Neuronal stem cell (in vitro differentiated cells): ENCODE results near the gene GAS7.

Source experiments
- DNase-seq: peaks from one replicate; pipeline ENCODE4 v3.0.0-alpha.2; 2013; ENCODE audit warnings: low spot score
- H2AFZ ChIP-seq: one replicate; pipeline ENCODE4 v1.6.1; 2013; ENCODE audit warnings: mild to moderate bottlenecking, low read length, inconsistent platforms
- H2AK5ac ChIP-seq: 2 replicates; pipeline ENCODE4 v1.6.1; 2013; ENCODE audit warnings: low read depth, mild to moderate bottlenecking, inconsistent platforms, low read length, moderate library complexity, mixed read lengths
- H2BK120ac ChIP-seq: 2 replicates; pipeline ENCODE4 v1.6.1; 2013; ENCODE audit warnings: low read depth, mild to moderate bottlenecking, inconsistent platforms, low read length, moderate library complexity, mixed read lengths
- H2BK12ac ChIP-seq: one replicate; pipeline ENCODE4 v1.6.1; 2013; ENCODE audit warnings: low read length, inconsistent platforms
- H2BK15ac ChIP-seq: 2 replicates; pipeline ENCODE4 v1.6.1; 2013; ENCODE audit warnings: mild to moderate bottlenecking, low read length, inconsistent platforms, mixed read lengths
- H2BK5ac ChIP-seq: one replicate; pipeline ENCODE4 v1.6.1; 2013; ENCODE audit warnings: inconsistent platforms, mild to moderate bottlenecking, low read length, moderate library complexity
- H3K14ac ChIP-seq: one replicate; pipeline ENCODE4 v1.6.1; 2013; ENCODE audit warnings: low read length, inconsistent platforms
- H3K18ac ChIP-seq: 2 replicates; pipeline ENCODE4 v1.6.1; 2013; ENCODE audit warnings: low read length, inconsistent platforms
- H3K23ac ChIP-seq: 2 replicates; pipeline ENCODE4 v1.6.1; 2013; ENCODE audit warnings: low read depth, mild to moderate bottlenecking, mixed read lengths, low read length, inconsistent platforms; ENCODE audit not compliant: poor library complexity
- H3K27ac ChIP-seq: replicated peaks from 3 replicates; pipeline ENCODE4 v1.5.1; 2013; ENCODE audit warnings: low read length, inconsistent platforms
- H3K27me3 ChIP-seq, 3 experiments: 2 replicates each; pipeline ENCODE4 v1.6.1; 2013; ENCODE audit warnings: low read length in 3 of 3, mild to moderate bottlenecking in 2 of 3, inconsistent platforms in 1 of 3, low read depth in 1 of 3, mixed read lengths in 1 of 3, moderate library complexity in 1 of 3; ENCODE audit not compliant: control insufficient read depth in 3 of 3, insufficient read depth in 3 of 3
- H3K36me3 ChIP-seq, 2 donors: replicated peaks in 1 of 2; 2 replicates each; pipeline ENCODE4 v1.6.1; 2013; ENCODE audit warnings: low read length in 2 of 2; ENCODE audit not compliant: control insufficient read depth in 2 of 2, insufficient read depth in 2 of 2
- H3K4ac ChIP-seq: 2 replicates; pipeline ENCODE4 v1.6.1; 2013; ENCODE audit warnings: inconsistent platforms, mild to moderate bottlenecking, low read length, moderate library complexity
- H3K4me1 ChIP-seq, 2 donors: 1 replicate in 1 of 2; 2 replicates in 1 of 2; pipeline ENCODE4 v1.6.1; 2013; ENCODE audit warnings: low read length in 2 of 2, low read depth in 1 of 2; ENCODE audit not compliant: control insufficient read depth in 2 of 2, insufficient read depth in 1 of 2
- H3K4me2 ChIP-seq: one replicate; pipeline ENCODE4 v1.6.1; 2013; ENCODE audit warnings: mild to moderate bottlenecking, low read length, inconsistent platforms; ENCODE audit not compliant: insufficient read depth, poor library complexity, severe bottlenecking
- H3K4me3 ChIP-seq, 2 donors: 2 replicates each; pipeline ENCODE4 v1.5.1; 2013; ENCODE audit warnings: low read length in 2 of 2, mild to moderate bottlenecking in 2 of 2, inconsistent platforms in 1 of 2, moderate library complexity in 1 of 2
- H3K79me1 ChIP-seq: one replicate; pipeline ENCODE4 v1.6.1; 2013; ENCODE audit warnings: low read depth, mild to moderate bottlenecking, inconsistent platforms, low read length, moderate library complexity
- H3K9ac ChIP-seq: one replicate; pipeline ENCODE4 v1.6.1; 2013; ENCODE audit warnings: mild to moderate bottlenecking, low read depth, low read length, inconsistent platforms; ENCODE audit not compliant: poor library complexity
- H3K9me3 ChIP-seq, 2 donors: replicated peaks in 1 of 2; 2 replicates each; pipeline versions ENCODE3 to v1.6.1; 2013; ENCODE audit warnings: low read length in 2 of 2, mild to moderate bottlenecking in 2 of 2, inconsistent platforms in 1 of 2, low read depth in 1 of 2, mixed read lengths in 1 of 2, moderate library complexity in 1 of 2; ENCODE audit not compliant: control insufficient read depth in 2 of 2, insufficient read depth in 1 of 2
- H4K8ac ChIP-seq: one replicate; pipeline ENCODE4 v1.6.1; 2013; ENCODE audit warnings: low read depth, mild to moderate bottlenecking, inconsistent platforms, low read length, moderate library complexity
- H4K91ac ChIP-seq: one replicate; pipeline ENCODE4 v1.6.1; 2013; ENCODE audit warnings: low read length, low read depth, mild to moderate bottlenecking, inconsistent platforms; ENCODE audit not compliant: poor library complexity
- WGBS, 2 donors: extraction: QIAGEN DNeasy Blood & Tissue Kit; methylation state at CpG; one replicate each; pipeline ENCODE4 v1.1.7; 2013; ENCODE audit warnings: missing lambda C conversion rate in 2 of 2, mixed read lengths in 1 of 2; ENCODE audit not compliant: insufficient read length in 2 of 2, insufficient replicate concordance in 1 of 2; ENCODE audit errors: extremely low coverage in 2 of 2; 5-methylcytosine and 5-hydroxymethylcytosine counted together

Gene GAS7

GRCh38 chr17:9862949-9863348 is 335.5 kb downstream of the GAS7 start:
- Histone ChIP-seq H2BK120ac (no peak overlapping the region), H3K4me3 (peak overlapping the region in 1 of 2 donors; percentile 5), H2BK15ac (no peak overlapping the region), H2AK5ac (no peak overlapping the region), H3K4ac (no peak overlapping the region), H3K27me3 (no peaks in the 10 kb centered on the region), H3K14ac (no peak overlapping the region), H4K8ac (no peak overlapping the region), H3K36me3 (no peaks in the 10 kb centered on the region), H3K27ac (no peak overlapping the region), H3K18ac (no peak overlapping the region), H3K4me2 (no peak overlapping the region), H3K9me3 (peaks cover 0 to 1% of the 10 kb centered on the region in 2 donors), H4K91ac (no peak overlapping the region), H2BK12ac (no peak overlapping the region), H2BK5ac (no peak overlapping the region), H3K23ac (no peak overlapping the region), H2AFZ (no peak overlapping the region), H3K79me1 (no peaks in the 10 kb centered on the region), H3K4me1 (no peaks in the 10 kb centered on the region), H3K9ac (no peak overlapping the region)
- WGBS, 2 donors: no CpG with 5 or more reads among the region's 4 CpGs
- DNase-seq: no peak

- no peak overlapping the region for H3K4me2 ChIP-seq
- H2BK120ac ChIP-seq: no peak overlapping the region
- H3K4me3 ChIP-seq: no peak overlapping the region
- no peak overlapping the region for H2BK12ac ChIP-seq
- no peak overlapping the region for H2BK5ac ChIP-seq
- no peak for DNase-seq
- no peak overlapping the region for H3K23ac ChIP-seq
- no peaks in the 10 kb centered on the region for H3K4me1 ChIP-seq
- no peaks in the 10 kb centered on the region for H3K36me3 ChIP-seq
- no CpG with 5 or more reads among the region's 1 CpG for WGBS, 2 donors
- H4K8ac ChIP-seq: no peak overlapping the region
- H3K9ac ChIP-seq: no peak overlapping the region
- H3K27ac ChIP-seq: no peak overlapping the region
- H3K79me1 ChIP-seq: no peaks in the 10 kb centered on the region
- H3K18ac ChIP-seq: no peak overlapping the region
- no peak overlapping the region for H4K91ac ChIP-seq
- no peak overlapping the region for H3K14ac ChIP-seq
- no peak overlapping the region for H3K4ac ChIP-seq
- no peak overlapping the region for H2BK15ac ChIP-seq
- no peak overlapping the region for H2AK5ac ChIP-seq
- no peak overlapping the region for H2AFZ ChIP-seq
- H3K9me3 ChIP-seq: peaks cover 0 to 5% of the 10 kb centered on the region in 2 donors
- H3K27me3 ChIP-seq: no peaks in the 10 kb centered on the region
Measured at GRCh38 chr17:9862220-9862619, 336.2 kb downstream of the GAS7 start.

- Histone ChIP-seq H4K91ac (no peak overlapping the region), H3K18ac (no peak overlapping the region), H3K4me1 (no peaks in the 10 kb centered on the region), H3K14ac (no peak overlapping the region), H4K8ac (no peak overlapping the region), H3K4ac (no peak overlapping the region), H2AFZ (no peak overlapping the region), H3K27me3 (no peaks in the 10 kb centered on the region), H3K9me3 (peaks cover 0 to 5% of the 10 kb centered on the region in 2 donors), H3K9ac (no peak overlapping the region), H2BK120ac (no peak overlapping the region), H2BK5ac (no peak overlapping the region), H3K36me3 (no peaks in the 10 kb centered on the region), H3K79me1 (no peaks in the 10 kb centered on the region), H2BK15ac (no peak overlapping the region), H3K4me2 (no peak overlapping the region), H3K4me3 (no peak overlapping the region), H2BK12ac (no peak overlapping the region), H3K27ac (no peak overlapping the region), H2AK5ac (no peak overlapping the region), H3K23ac (no peak overlapping the region)
- DNase-seq: no peak
- no CpG with 5 or more reads among the region's 7 CpGs for WGBS, 2 donors
Measured at GRCh38 chr17:9860851-9861250, 337.6 kb downstream of the GAS7 start.
